Urinary bladder (tissue), 4 donors: ENCODE results near the gene ZNF491. TPM values are rescaled to one million over a fixed set of nuclear protein-coding genes. Genes with fewer than 3 reads are reported as not detected.
"Not testable (repeated sequence)": the region's sequence is repeated elsewhere in the genome, so short reads cannot be mapped to it uniquely, and the experiment has no call there.

Experiments used
- DNase-seq: peaks from one replicate; pipeline ENCODE4 v3.0.0-alpha.2; 2015; ENCODE audit errors: extremely low spot score
- H3K27ac ChIP-seq: one replicate; pipeline ENCODE4 v1.5.1; 2013; ENCODE audit warnings: low read depth, mild to moderate bottlenecking, moderate library complexity
- H3K36me3 ChIP-seq: one replicate; pipeline ENCODE4 v1.6.1; 2013; ENCODE audit warnings: mild to moderate bottlenecking, moderate library complexity; ENCODE audit not compliant: insufficient read depth
- H3K4me1 ChIP-seq: one replicate; pipeline ENCODE4 v1.6.1; 2013; ENCODE audit warnings: mild to moderate bottlenecking, moderate library complexity; ENCODE audit not compliant: insufficient read depth
- H3K4me3 ChIP-seq: one replicate; pipeline ENCODE4 v1.5.1; 2013; ENCODE audit warnings: low read depth, low read length
- WGBS: extraction: QIAGEN DNeasy Blood & Tissue Kit; methylation state at CpG from one replicate; pipeline ENCODE4 v1.1.7; 2013; 5-methylcytosine and 5-hydroxymethylcytosine counted together
- polyA plus RNA-seq: library from polyadenylated mRNA; stranded (reverse); fragments of 200-250 nt; gene quantifications from one replicate; pipeline ENCODE4 v1.2.3, GENCODE V29; 2013
- total RNA-seq: library from RNA; depleted of rRNA; stranded (reverse); fragments of >200 nt; gene quantifications from one replicate; pipeline ENCODE4 v1.2.3, GENCODE V29; 2014
- donor health status: healthy with polysubstance abuse.
- donor health status: healthy.

ZNF491 gene
- total RNA-seq (8.6 TPM), polyA plus RNA-seq (1.6 TPM)

GRCh38 chr19:11798391-11799330 is at the start of gene ZNF491:
ZNF491 (plus strand) TSS chr19:11798523; CDS start chr19:11805954, 7,431 bp downstream.
- Histone ChIP-seq H3K27ac (peak within 1 kb of the TSS; percentile 0), H3K4me1 (no peaks in the 10 kb centered on the region), H3K36me3 (no peaks in the 10 kb centered on the region), H3K4me3 (peak within 1 kb of the TSS; percentile 55)
- DNase-seq, result peak; percentile 78
- WGBS, result under 1% methylated on average over 56 of the region's 56 CpGs

- 21% methylated on average over 2 of the region's 2 CpGs for WGBS
- Histone ChIP-seq H3K36me3 (no peaks in the 10 kb centered on the region), H3K27ac (no peak overlapping the region), H3K4me1 (no peaks in the 10 kb centered on the region), H3K4me3 (no peak overlapping the region)
- DNase-seq, result no peak
These were observed 48.6 kb upstream of the ZNF491 start for GRCh38 chr19:11749751-11750150.

GRCh38 chr19:11752244-11752736 is 46.0 kb upstream of the ZNF491 start:
- H3K4me1 ChIP-seq, result no peaks in the 10 kb centered on the region
- H3K27ac ChIP-seq, result no peak overlapping the region
- no peak overlapping the region for H3K4me3 ChIP-seq
- DNase-seq, result no peak
- H3K36me3 ChIP-seq, result no peaks in the 10 kb centered on the region
- WGBS, result 49% methylated on average over 2 of the region's 2 CpGs

DNA sequence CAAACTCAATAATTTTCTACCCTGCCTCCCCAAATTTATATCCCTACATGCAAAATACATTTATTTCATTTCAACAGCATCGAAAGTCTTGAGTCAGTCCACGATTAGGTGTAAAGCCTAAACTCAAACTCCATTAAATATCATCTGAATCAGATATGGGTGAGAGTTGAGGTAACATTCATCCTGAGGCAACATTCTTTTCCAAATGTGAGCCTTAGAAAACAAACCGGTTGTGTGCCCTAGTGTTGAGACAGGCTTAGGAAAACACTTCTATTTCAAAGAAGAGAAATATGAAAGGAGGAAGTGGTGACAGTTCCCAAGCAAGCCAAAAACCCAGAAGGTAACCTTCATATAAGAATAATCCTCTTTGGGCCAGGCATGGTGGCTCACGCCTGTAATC is 43.7 kb upstream of the ZNF491 start:
- no peaks in the 10 kb centered on the region for H3K4me1 ChIP-seq
- WGBS, result 89% methylated on average over 4 of the region's 4 CpGs
- no peak for DNase-seq
- no peak overlapping the region for H3K27ac ChIP-seq
- H3K4me3 ChIP-seq, result no peak overlapping the region
- no peaks in the 10 kb centered on the region for H3K36me3 ChIP-seq

DNA sequence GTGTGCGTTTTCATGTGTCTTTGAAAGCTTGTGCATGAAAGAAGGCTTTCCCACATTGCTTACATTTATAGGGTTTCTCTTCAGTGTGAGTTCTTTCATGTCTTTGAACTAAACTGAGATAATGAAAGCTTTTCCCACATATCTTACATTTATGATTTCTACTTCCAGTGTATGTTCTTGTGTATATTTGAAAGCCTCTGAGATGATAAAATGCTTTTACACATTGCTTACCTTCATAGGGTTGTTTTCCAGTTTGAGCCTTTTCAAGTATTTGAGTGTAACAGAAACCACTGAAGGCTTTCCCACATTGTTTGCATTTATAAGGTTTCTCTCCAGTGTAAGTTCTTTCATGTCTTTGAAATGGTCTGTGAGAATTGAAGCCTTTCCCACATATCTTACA is 41.4 kb upstream of the ZNF491 start:
- 73% methylated on average over 1 of the region's 1 CpG for WGBS
- H3K4me3 ChIP-seq, result no peak overlapping the region
- no peaks in the 10 kb centered on the region for H3K36me3 ChIP-seq
- no peaks in the 10 kb centered on the region for H3K4me1 ChIP-seq
- H3K27ac ChIP-seq, result no peak overlapping the region
- no peak for DNase-seq

GRCh38 chr19:11759805-11760204 is 38.5 kb upstream of the ZNF491 start:
- Histone ChIP-seq H3K27ac (no peak overlapping the region), H3K4me3 (no peak overlapping the region), H3K4me1 (no peaks in the 10 kb centered on the region), H3K36me3 (no peaks in the 10 kb centered on the region)
- no peak for DNase-seq
- WGBS, result 65% methylated on average over 7 of the region's 7 CpGs

- H3K36me3 ChIP-seq, result no peaks in the 10 kb centered on the region
These were observed 35.2 kb upstream of the ZNF491 start for GRCh38 chr19:11763117-11763516.

GRCh38 chr19:11763611-11764010 is 34.7 kb upstream of the ZNF491 start:
- WGBS, result 93% methylated on average over 1 of the region's 1 CpG
- no peaks in the 10 kb centered on the region for H3K4me1 ChIP-seq
- H3K36me3 ChIP-seq, result no peaks in the 10 kb centered on the region
- no peak for DNase-seq
- no peak overlapping the region for H3K27ac ChIP-seq
- no peak overlapping the region for H3K4me3 ChIP-seq

More at GRCh38 chr19:11763117-11763516, 35.2 kb upstream of the ZNF491 start:
- Histone ChIP-seq H3K27ac (no peak overlapping the region), H3K4me3 (no peak overlapping the region), H3K4me1 (no peaks in the 10 kb centered on the region)
- DNase-seq, result no peak
- WGBS, result 61% methylated on average over 3 of the region's 3 CpGs

DNA sequence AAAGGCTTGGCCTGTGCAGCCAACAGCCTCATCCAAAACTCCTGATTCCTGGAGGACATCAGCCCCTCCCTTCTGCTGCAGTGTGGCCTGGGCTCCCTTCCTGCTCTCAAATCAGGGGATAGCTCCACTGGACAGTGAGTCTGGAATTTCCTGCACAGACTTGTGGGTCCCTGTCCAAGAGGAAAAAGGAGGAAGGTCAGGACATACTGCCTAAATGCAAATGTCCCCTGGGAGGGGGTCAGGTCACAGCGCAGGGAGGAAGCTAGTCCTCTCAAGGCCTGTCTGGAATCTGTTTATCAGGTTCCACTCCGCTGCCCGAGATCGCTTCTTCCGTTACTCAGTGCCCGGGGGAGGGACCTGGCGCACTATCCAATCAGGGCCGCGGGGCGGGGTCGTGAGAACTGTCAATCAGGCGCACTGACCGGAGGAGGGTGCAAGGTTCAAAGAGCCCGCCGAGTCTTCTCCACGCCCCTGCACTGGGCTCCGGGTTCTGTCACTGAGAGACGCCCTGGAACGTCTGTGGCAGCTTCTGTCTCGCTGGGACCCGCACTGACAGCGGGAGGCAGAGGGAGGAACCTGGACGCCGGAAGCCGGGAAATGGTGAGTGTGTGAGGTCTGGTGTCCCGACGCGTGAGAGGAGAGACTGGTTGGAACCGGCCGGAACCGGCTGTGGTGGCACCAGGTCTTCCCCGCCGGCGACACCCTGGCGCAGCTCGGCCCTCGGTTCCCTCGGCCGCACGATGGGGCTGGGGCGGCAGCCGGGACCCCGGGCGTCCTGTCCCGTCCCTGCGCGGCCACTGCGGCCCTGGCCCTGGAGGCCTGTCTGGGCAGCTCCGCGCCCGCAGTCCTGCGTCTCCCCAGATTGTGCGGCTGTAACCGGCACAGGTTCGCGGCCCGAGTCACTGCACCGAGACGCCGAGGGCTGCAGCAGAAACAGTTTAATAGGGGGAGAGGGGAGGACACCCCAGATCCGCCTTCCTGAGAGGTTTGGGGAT is 31.4 kb upstream of the ZNF491 start, which contains the start of gene ZNF441:
ZNF441 (plus strand) TSS at position 404 of the 995 bp plus-strand sequence; CDS start at position 598, 194 bp downstream.
- DNase-seq, result peak; percentile 92
- Histone ChIP-seq H3K27ac (peak within 1 kb of the TSS; percentile 89), H3K4me3 (peak within 1 kb of the TSS; percentile 69), H3K4me1 (no peaks in the 10 kb centered on the region), H3K36me3 (no peaks in the 10 kb centered on the region)
- under 1% methylated on average over 61 of the region's 61 CpGs for WGBS

DNA sequence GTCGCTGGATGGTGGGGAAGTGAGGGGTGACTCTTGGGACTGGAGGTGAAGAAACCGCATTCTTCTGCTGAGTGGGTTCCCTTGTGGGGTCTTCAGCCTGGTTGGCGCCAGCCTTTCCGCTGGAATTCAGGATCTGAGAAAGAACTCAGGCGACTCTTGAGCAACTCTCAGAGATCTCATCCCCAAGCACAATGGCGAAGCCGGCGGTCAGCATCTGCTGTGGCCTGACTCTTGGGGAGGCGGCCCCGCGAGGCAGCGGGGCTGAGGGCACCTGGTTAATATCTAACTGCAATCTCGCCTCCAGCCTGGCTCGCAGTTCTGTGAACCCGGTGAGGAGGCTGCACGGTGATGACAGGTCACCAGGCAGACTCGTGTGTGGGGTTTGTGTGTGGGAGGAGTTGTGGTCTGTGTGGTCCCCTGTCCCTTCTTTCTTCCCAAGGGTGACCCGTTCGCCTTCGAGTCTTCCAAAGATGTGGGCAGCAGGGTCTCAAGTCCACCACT is 30.6 kb upstream of the ZNF491 start:
- 1% methylated on average over 20 of the region's 20 CpGs for WGBS
- H3K4me1 ChIP-seq, result no peaks in the 10 kb centered on the region
- DNase-seq, result no peak
- H3K27ac ChIP-seq, result peak overlapping the region; percentile 89
- H3K4me3 ChIP-seq, result peak overlapping the region; percentile 69
- no peaks in the 10 kb centered on the region for H3K36me3 ChIP-seq

GRCh38 chr19:11769995-11770394 is 28.3 kb upstream of the ZNF491 start:
- Histone ChIP-seq H3K36me3 (no peaks in the 10 kb centered on the region), H3K27ac (no peak overlapping the region), H3K4me3 (no peak overlapping the region), H3K4me1 (no peaks in the 10 kb centered on the region)
- WGBS, result 95% methylated on average over 4 of the region's 4 CpGs
- no peak for DNase-seq

DNA sequence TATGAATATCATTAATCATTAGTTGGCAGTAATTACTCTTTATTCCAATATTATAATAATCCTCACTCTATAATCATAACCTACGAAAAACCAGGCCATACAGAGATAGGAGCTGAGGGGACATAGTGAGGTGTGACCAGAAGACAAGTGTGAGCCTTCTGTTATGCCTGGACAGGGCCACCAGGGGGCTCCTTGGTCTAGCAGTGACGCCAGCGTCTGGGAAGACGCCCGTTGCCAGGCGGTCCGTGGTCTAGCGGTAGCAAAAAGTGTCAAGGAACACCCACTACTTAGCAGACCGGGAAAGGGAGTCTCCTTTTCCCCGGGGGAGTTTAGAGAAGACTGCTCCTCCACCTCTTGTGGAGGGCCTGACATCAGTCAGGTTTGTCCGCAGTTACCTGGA is 26.8 kb upstream of the ZNF491 start:
- H3K4me1 ChIP-seq, H3K36me3 ChIP-seq, H3K4me3 ChIP-seq, DNase-seq, H3K27ac ChIP-seq: not testable (repeated sequence)
- WGBS, result 74% methylated on average over 11 of the region's 11 CpGs

DNA sequence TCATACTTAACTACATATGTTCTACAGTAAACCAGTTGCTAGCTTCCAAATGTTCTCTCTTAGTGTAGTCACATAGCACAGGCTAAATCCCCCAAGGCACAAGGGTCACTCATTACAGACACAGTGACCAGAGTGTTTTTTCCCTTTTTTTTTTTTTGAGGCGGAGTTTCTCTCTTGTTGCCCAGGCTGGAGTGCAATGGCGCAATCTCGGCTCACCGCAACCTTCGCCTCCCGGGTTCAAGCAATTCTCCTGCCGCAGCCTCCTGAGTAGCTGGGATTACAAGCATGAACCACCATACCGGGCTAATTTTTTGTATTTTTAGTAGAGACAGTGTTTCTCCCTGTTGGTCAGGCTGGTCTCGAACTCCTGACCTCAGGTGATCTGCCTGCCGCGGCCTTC is 21.7 kb upstream of the ZNF491 start:
- not testable (repeated sequence) for DNase-seq, H3K4me1 ChIP-seq, H3K27ac ChIP-seq, H3K4me3 ChIP-seq
- peaks cover 19% of the 10 kb centered on the region for H3K36me3 ChIP-seq
- 99% methylated on average over 11 of the region's 11 CpGs for WGBS
